CD14-positive monocyte (primary cell): Measurements from ENCODE around the gene PAXX. TPM values are rescaled to one million over a fixed set of nuclear protein-coding genes. Genes with fewer than 3 reads are reported as not detected.

Source experiments
- DNase-seq, 3 donors: peaks; one replicate each; pipeline ENCODE4 v3.0.0-alpha.2; 2011 to 2022
- H2AFZ ChIP-seq: 2 replicates; pipeline ENCODE4 v1.6.0; 2012; ENCODE audit warnings: mild to moderate bottlenecking, low read depth, low read length, inconsistent platforms; ENCODE audit not compliant: insufficient read depth, poor library complexity, severe bottlenecking
- H3K27ac ChIP-seq, 2 donors: 1 replicate in 1 of 2; 2 replicates in 1 of 2; pipeline ENCODE4 v1.5.1; 2012 to 2013; ENCODE audit warnings: low read length in 2 of 2, control low read depth in 1 of 2, inconsistent platforms in 1 of 2, low read depth in 1 of 2, mild to moderate bottlenecking in 1 of 2
- H3K27me3 ChIP-seq, 2 donors: one replicate each; pipeline versions ENCODE4 v1.6.0 to v1.6.1; 2011 to 2013; ENCODE audit warnings: low read length in 2 of 2; ENCODE audit not compliant: control insufficient read depth in 2 of 2, insufficient read depth in 2 of 2
- H3K36me3 ChIP-seq, 2 donors: replicated peaks in 1 of 2; 1 replicate in 1 of 2; 2 replicates in 1 of 2; pipeline versions ENCODE4 v1.5.1 to v1.6.1; 2012 to 2013; ENCODE audit warnings: low read length in 2 of 2, control low read depth in 1 of 2, inconsistent platforms in 1 of 2, mild to moderate bottlenecking in 1 of 2; ENCODE audit not compliant: insufficient read depth in 2 of 2, control insufficient read depth in 1 of 2
- H3K4me1 ChIP-seq, 2 donors: 1 replicate in 1 of 2; 2 replicates in 1 of 2; pipeline versions ENCODE4 v1.5.1 to v1.6.1; 2012 to 2013; ENCODE audit warnings: low read length in 2 of 2, control low read depth in 1 of 2, inconsistent platforms in 1 of 2, mild to moderate bottlenecking in 1 of 2, moderate library complexity in 1 of 2; ENCODE audit not compliant: insufficient read depth in 2 of 2, control insufficient read depth in 1 of 2
- H3K4me2 ChIP-seq: replicated peaks from 2 replicates; pipeline ENCODE3; 2012; ENCODE audit warnings: low read length, moderate library complexity, mild to moderate bottlenecking; ENCODE audit not compliant: poor library complexity, severe bottlenecking; ENCODE audit errors: extremely low read depth
- H3K4me3 ChIP-seq, 3 experiments: fragments of 200-600 bp in 1 of 3; sonication (generic) in 1 of 3; replicated peaks in 1 of 3; 1 replicate in 2 of 3; 2 replicates in 1 of 3; pipeline ENCODE4 v1.5.1; 2011 to 2013; ENCODE audit warnings: low read length in 3 of 3, mild to moderate bottlenecking in 3 of 3, control low read depth in 2 of 3, low read depth in 2 of 3, inconsistent platforms in 1 of 3, moderate library complexity in 1 of 3
- H3K79me2 ChIP-seq: 2 replicates; pipeline ENCODE4 v1.6.0; 2012; ENCODE audit warnings: mild to moderate bottlenecking, control low read depth, inconsistent platforms, low read length, moderate library complexity; ENCODE audit not compliant: insufficient read depth
- H3K9ac ChIP-seq: 2 replicates; pipeline ENCODE4 v1.6.0; 2017; ENCODE audit warnings: low read length, mild to moderate bottlenecking; ENCODE audit not compliant: insufficient read depth, poor library complexity, severe bottlenecking
- H3K9me3 ChIP-seq, 2 donors: replicated peaks in 1 of 2; 1 replicate in 1 of 2; 2 replicates in 1 of 2; pipeline versions ENCODE4 v1.5.1 to v1.6.1; 2012 to 2013; ENCODE audit warnings: low read length in 2 of 2, control low read depth in 1 of 2; ENCODE audit not compliant: control insufficient read depth in 1 of 2, insufficient read depth in 1 of 2
- H4K20me1 ChIP-seq: 2 replicates; pipeline ENCODE4 v1.6.0; 2012; ENCODE audit warnings: mild to moderate bottlenecking, low read length, control low read depth, moderate library complexity; ENCODE audit not compliant: insufficient read depth
- H3K27ac Mint-ChIP-seq, 7 donors: one replicate each; pipeline ENCODE4 v1.8.0; 2020; ENCODE audit warnings: mild to moderate bottlenecking in 7 of 7, mixed read lengths in 7 of 7, moderate library complexity in 6 of 7, inconsistent platforms in 2 of 7
- H3K27me3 Mint-ChIP-seq, 3 donors: one replicate each; pipeline ENCODE4 v1.8.0; 2021 to 2022; ENCODE audit warnings: low read depth in 3 of 3, mild to moderate bottlenecking in 3 of 3, mixed read lengths in 3 of 3, moderate library complexity in 3 of 3, inconsistent platforms in 1 of 3
- H3K36me3 Mint-ChIP-seq, 2 donors: one replicate each; pipeline ENCODE4 v1.8.0; 2020; ENCODE audit warnings: mixed read lengths in 2 of 2, inconsistent platforms in 1 of 2, mild to moderate bottlenecking in 1 of 2
- H3K4me1 Mint-ChIP-seq: one replicate; pipeline ENCODE4 v1.8.0; 2020; ENCODE audit warnings: mild to moderate bottlenecking, mixed read lengths
- H3K4me3 Mint-ChIP-seq, 2 donors: one replicate each; pipeline ENCODE4 v1.8.0; 2020; ENCODE audit warnings: mild to moderate bottlenecking in 2 of 2, mixed read lengths in 2 of 2, moderate library complexity in 1 of 2
- H3K9me3 Mint-ChIP-seq, 7 donors: one replicate each; pipeline ENCODE4 v1.8.0; 2020 to 2022; ENCODE audit warnings: mixed read lengths in 7 of 7, mild to moderate bottlenecking in 6 of 7, moderate library complexity in 6 of 7, inconsistent platforms in 2 of 7
- CTCF ChIP-seq: fragments of 200-600 bp; IDR thresholded peaks from one replicate; pipeline ENCODE4 v1.8.0; 2022; ENCODE audit warnings: antibody characterized with exemption, mild to moderate bottlenecking
- WGBS: methylation state at CpG from one replicate; pipeline ENCODE4 v1.1.5; 2013; ENCODE audit warnings: missing lambda C conversion rate; ENCODE audit not compliant: insufficient coverage; 5-methylcytosine and 5-hydroxymethylcytosine counted together
- intact Hi-C, 2 donors: fragments of 100-400 bp; cut with micrococcal nuclease; formaldehyde crosslinking; loops; one replicate each; pipeline versions ENCODE4 v1.15.0 to v1.15.1; 2023
- polyA plus RNA-seq, 3 donors: library from polyadenylated mRNA; depleted of rRNA in 1 of 3; unstranded in 2 of 3; stranded (reverse) in 1 of 3; fragments of 300-500 nt in 2 of 3; fragments of >200 nt in 1 of 3; fragmentation: Illumina TruSeq in 2 of 3; gene quantifications; 1 replicate in 2 of 3; 2 replicates in 1 of 3; pipeline ENCODE4 v1.2.3, GENCODE V29; 2012 to 2021

PAXX gene
- polyA plus RNA-seq, 3 donors = 35.3 to 92.9 (median 40.7) TPM

- Mint-ChIP-seq H3K27ac (no peak overlapping the region), H3K9me3 (no peaks in the 10 kb centered on the region), H3K36me3 (peaks cover 4 to 10% of the 10 kb centered on the region in 2 donors), H3K27me3 (peaks cover 0 to 6% (median 4%) of the 10 kb centered on the region in 3 donors), H3K4me1 (peaks cover 15% of the 10 kb centered on the region), H3K4me3 (no peak overlapping the region)
- Histone ChIP-seq H3K4me2 (no peak overlapping the region), H3K79me2 (peaks cover 19% of the 10 kb centered on the region), H3K9ac (no peak overlapping the region), H3K27ac (no peak overlapping the region), H2AFZ (no peak overlapping the region), H3K27me3 (no peaks in the 10 kb centered on the region), H3K4me1 (peaks cover 25 to 41% of the 10 kb centered on the region in 2 donors), H4K20me1 (peaks cover 17% of the 10 kb centered on the region), H3K4me3 (no peak overlapping the region), H3K36me3 (peaks cover 8 to 10% of the 10 kb centered on the region in 2 donors), H3K9me3 (no peaks in the 10 kb centered on the region)
- no peak for DNase-seq
- intact Hi-C loops = loop anchor here (10.0 kb wide), 3 partner anchors 88 to 142 kb away; partner anchors contain the start of genes AJM1 (in 1 of the 2), FUT7 (in 1 of the 2), PHPT1 (in 1 of the 2) and RABL6 (in 1 of the 2)
- 85% methylated on average over 12 of the region's 26 CpGs for WGBS
- TF ChIP-seq CTCF = no peak
Observed at GRCh38 chr9:136947028-136947891, 45.0 kb upstream of the PAXX start.

- no peak overlapping the region for H3K27ac Mint-ChIP-seq
- no peak overlapping the region for H3K27ac ChIP-seq
- peaks cover 24 to 35% of the 10 kb centered on the region in 2 donors for H3K4me1 ChIP-seq
- TF ChIP-seq CTCF = peak; percentile 37
- peaks cover 15% of the 10 kb centered on the region for H3K4me1 Mint-ChIP-seq
- no peak overlapping the region for H3K4me3 ChIP-seq
- peaks cover 9% of the 10 kb centered on the region for H4K20me1 ChIP-seq
- peaks cover 11% of the 10 kb centered on the region for H3K79me2 ChIP-seq
- no peaks in the 10 kb centered on the region for H3K9me3 Mint-ChIP-seq
- peak in 2 of 3 donors; percentile 22 to 34 for DNase-seq
- no peak overlapping the region for H3K9ac ChIP-seq
- no peaks in the 10 kb centered on the region for H3K9me3 ChIP-seq
- no peak overlapping the region for H2AFZ ChIP-seq
- peaks cover under 1 to 2% of the 10 kb centered on the region in 2 donors for H3K36me3 ChIP-seq
- no peak overlapping the region for H3K4me2 ChIP-seq
- peaks cover 0 to 6% (median 4%) of the 10 kb centered on the region in 3 donors for H3K27me3 Mint-ChIP-seq
- intact Hi-C loops = loop anchor here (10.0 kb wide), 3 partner anchors 87 to 143 kb away; partner anchors contain the start of genes AJM1 (in 1 of the 2), FUT7 (in 1 of the 2), PHPT1 (in 1 of the 2) and RABL6 (in 1 of the 2)
- no peaks in the 10 kb centered on the region for H3K27me3 ChIP-seq
- H3K36me3 Mint-ChIP-seq = peaks cover 0 to 3% of the 10 kb centered on the region in 2 donors
- peak overlapping the region in 1 of 2 donors; percentile 6 for H3K4me3 Mint-ChIP-seq
- 28% methylated on average over 7 of the region's 15 CpGs for WGBS
Observed at GRCh38 chr9:136947955-136948510, 44.2 kb upstream of the PAXX start.
